ENCODE results near the gene AHCYL1. TPM values are rescaled to one million over a fixed set of nuclear protein-coding genes. Genes with fewer than 3 reads are reported as not detected.

AHCYL1 gene
- total RNA-seq, 1 experiment from 2014 or later, result 147 TPM

DNA sequence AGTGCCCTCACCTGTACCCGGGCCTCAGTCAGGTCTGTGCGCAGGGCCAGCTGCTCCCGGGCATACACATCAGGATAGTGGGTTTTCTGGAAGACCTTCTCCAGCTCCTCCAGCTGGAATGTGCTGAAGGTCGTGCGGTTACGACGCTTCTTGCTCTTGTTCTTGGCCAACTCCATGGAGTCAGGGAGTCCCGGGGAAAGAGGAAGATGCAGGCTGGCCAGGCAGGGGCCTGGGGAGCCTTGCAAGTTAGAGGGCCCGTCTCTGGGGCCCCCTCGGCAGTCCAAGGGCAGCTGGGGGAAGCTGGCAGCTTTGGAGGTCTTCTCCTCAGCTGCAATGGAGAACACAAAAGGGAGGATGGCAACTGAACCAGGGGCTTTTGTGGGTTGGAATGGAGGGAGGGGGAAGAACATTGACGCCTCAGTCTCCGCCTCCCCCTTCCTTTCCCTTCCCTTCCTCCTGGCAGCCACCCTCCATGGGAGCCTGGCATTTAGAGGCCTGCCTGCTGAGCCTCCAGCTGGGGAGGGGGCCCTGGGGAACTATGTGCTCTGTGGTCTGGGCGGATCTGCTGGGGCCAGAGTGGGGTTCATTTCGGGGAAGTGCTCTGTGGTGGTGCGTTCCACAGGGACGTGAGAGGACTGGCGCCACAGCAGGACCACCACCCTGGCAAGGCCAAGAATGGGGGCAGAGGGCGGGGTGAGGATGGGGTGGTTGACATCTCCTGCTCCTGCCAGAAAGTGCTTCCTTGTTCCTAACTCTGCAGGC is 80.2 kb downstream of the AHCYL1 start:
- Histone ChIP-seq H3K4me3 (no peak overlapping the region), H3K9me2 (ENCODE audit: insufficient read depth) (no peaks in the 10 kb centered on the region), H4K20me1 (ENCODE audit: insufficient read depth) (no peaks in the 10 kb centered on the region), H3K9me3 (ENCODE audit: insufficient read depth, low read depth) (no peaks in the 10 kb centered on the region), H2AFZ (no peak overlapping the region), H3K4me2 (no peak overlapping the region), H3K27me3 (ENCODE audit: insufficient read depth, low read depth) (no peaks in the 10 kb centered on the region), H3K36me3 (ENCODE audit: low read depth) (0 out of 2 replicates have a peak, but pooled peaks cover 9% of the 10 kb centered on the region), H3K27ac (no peak overlapping the region), H3F3A (ENCODE audit: insufficient read depth, low read depth) (peaks cover 6% of the 10 kb centered on the region; the same call in 1 of the 2 replicates), H3K4me1 (replicated peaks; ENCODE audit: insufficient read depth) (no peaks in the 10 kb centered on the region), H3K79me2 (ENCODE audit: low read depth) (no peaks in the 10 kb centered on the region)
- TF ChIP-seq EZH2 (IDR thresholded peaks at IDR 0.05; ENCODE audit: low read depth), result no peak
- TF ChIP-seq, protein P1, sequence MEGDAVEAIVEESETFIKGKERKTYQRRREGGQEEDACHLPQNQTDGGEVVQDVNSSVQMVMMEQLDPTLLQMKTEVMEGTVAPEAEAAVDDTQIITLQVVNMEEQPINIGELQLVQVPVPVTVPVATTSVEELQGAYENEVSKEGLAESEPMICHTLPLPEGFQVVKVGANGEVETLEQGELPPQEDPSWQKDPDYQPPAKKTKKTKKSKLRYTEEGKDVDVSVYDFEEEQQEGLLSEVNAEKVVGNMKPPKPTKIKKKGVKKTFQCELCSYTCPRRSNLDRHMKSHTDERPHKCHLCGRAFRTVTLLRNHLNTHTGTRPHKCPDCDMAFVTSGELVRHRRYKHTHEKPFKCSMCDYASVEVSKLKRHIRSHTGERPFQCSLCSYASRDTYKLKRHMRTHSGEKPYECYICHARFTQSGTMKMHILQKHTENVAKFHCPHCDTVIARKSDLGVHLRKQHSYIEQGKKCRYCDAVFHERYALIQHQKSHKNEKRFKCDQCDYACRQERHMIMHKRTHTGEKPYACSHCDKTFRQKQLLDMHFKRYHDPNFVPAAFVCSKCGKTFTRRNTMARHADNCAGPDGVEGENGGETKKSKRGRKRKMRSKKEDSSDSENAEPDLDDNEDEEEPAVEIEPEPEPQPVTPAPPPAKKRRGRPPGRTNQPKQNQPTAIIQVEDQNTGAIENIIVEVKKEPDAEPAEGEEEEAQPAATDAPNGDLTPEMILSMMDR (conservative IDR thresholded peaks at IDR 0.05), result no peak
- POLR2A ChIA-PET (ENCODE audit: unreplicated experiment), result no interaction called here
- BruUV-seq (replicated peaks), result no TSS peak
- CTCF ChIA-PET, result no interaction called here
- intact Hi-C loops (cut with micrococcal nuclease; ENCODE audit: unreplicated experiment), result no loop called here
- no peak for DNase-seq

DNA sequence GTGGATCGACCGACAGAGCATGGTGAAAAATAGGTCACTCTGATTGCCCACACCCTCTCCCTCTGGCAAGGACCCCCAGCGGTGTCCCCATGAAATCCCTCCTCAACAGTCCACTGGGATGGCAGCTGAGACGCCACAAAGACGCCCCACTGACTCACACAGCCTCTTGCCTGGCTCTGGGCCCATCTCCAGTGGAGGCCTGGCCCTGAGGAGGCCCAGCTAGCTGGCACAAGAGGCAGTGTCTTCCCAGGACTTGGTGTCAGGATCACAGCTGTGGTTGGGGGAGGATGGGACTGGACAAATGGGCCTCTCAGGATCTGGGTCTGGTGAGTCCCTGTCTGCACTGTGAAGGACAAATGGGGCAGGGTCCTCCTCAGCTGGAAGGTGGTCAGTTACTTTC is 81.3 kb downstream of the AHCYL1 start:
- no peak for DNase-seq
- Histone ChIP-seq H3K79me2 (ENCODE audit: low read depth) (no peaks in the 10 kb centered on the region), H3K36me3 (ENCODE audit: low read depth) (no peaks in the 10 kb centered on the region), H3K4me1 (replicated peaks; ENCODE audit: insufficient read depth) (no peaks in the 10 kb centered on the region), H3K4me2 (no peak overlapping the region), H3K4me3 (no peak overlapping the region), H3K9me3 (ENCODE audit: insufficient read depth, low read depth) (no peaks in the 10 kb centered on the region), H4K20me1 (ENCODE audit: insufficient read depth) (no peaks in the 10 kb centered on the region), H2AFZ (no peak overlapping the region), H3K27ac (no peak overlapping the region), H3K27me3 (ENCODE audit: insufficient read depth, low read depth) (no peaks in the 10 kb centered on the region), H3F3A (ENCODE audit: insufficient read depth, low read depth) (peaks cover 6% of the 10 kb centered on the region; the same call in 1 of the 2 replicates), H3K9me2 (ENCODE audit: insufficient read depth) (no peaks in the 10 kb centered on the region)
- BruUV-seq (replicated peaks), result no TSS peak
- ChIA-PET CTCF (no interaction called here), POLR2A (ENCODE audit: unreplicated experiment) (no interaction called here)
- intact Hi-C loops (cut with micrococcal nuclease; ENCODE audit: unreplicated experiment), result no loop called here
- TF ChIP-seq EZH2 (IDR thresholded peaks at IDR 0.05; ENCODE audit: low read depth), result no peak
- TF ChIP-seq, protein P1 (conservative IDR thresholded peaks at IDR 0.05), result no peak

DNA sequence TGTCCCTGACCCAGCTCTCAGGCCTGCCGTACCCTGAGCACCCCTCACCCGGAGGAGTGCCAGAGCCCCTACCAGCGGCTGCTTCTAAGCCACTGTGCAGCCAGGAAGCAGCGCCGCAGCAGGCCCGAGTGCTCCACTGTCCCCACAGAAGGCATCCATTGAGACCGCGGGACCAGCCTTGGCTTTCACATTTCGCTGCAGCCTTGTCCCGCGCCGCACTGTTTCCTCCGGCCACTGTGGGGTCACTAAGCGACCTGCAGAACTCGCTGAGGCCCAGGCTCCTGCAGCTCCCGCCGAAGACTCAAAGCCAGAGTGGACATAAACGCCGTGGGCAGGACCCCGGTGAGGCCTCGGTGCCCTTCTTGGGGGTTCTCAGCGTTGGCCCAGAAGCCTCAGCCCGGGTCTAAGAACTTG is 82.9 kb downstream of the AHCYL1 start:
- Histone ChIP-seq H3K9me3 (ENCODE audit: insufficient read depth, low read depth) (no peaks in the 10 kb centered on the region), H4K20me1 (ENCODE audit: insufficient read depth) (no peaks in the 10 kb centered on the region), H3K4me1 (replicated peaks; ENCODE audit: insufficient read depth) (no peaks in the 10 kb centered on the region), H3K79me2 (ENCODE audit: low read depth) (no peaks in the 10 kb centered on the region), H2AFZ (no peak overlapping the region), H3K27ac (no peak overlapping the region), H3K9me2 (ENCODE audit: insufficient read depth) (no peaks in the 10 kb centered on the region), H3K27me3 (ENCODE audit: insufficient read depth, low read depth) (no peaks in the 10 kb centered on the region), H3K4me2 (no peak overlapping the region), H3K4me3 (no peak overlapping the region), H3F3A (ENCODE audit: insufficient read depth, low read depth) (peaks cover 10% of the 10 kb centered on the region; the same call in 1 of the 2 replicates), H3K36me3 (ENCODE audit: low read depth) (no peaks in the 10 kb centered on the region)
- DNase-seq, result no peak
- TF ChIP-seq EZH2 (IDR thresholded peaks at IDR 0.05; ENCODE audit: low read depth), result no peak
- TF ChIP-seq, protein P1 (conservative IDR thresholded peaks at IDR 0.05), result no peak
- ChIA-PET CTCF (interaction anchor here (0.5 kb wide), 1 partner anchor 357 kb away, joined by 3 read pairs; no protein-coding TSS in a partner anchor), POLR2A (ENCODE audit: unreplicated experiment) (no interaction called here)
- BruUV-seq (replicated peaks), result no TSS peak
- intact Hi-C loops (cut with micrococcal nuclease; ENCODE audit: unreplicated experiment), result no loop called here
